ENCODE data around the gene PON2. TPM values are rescaled to one million over a fixed set of nuclear protein-coding genes. Genes with fewer than 3 reads are reported as not detected.
"Not testable (repeated sequence)": the region's sequence is repeated elsewhere in the genome, so short reads cannot be mapped to it uniquely, and the experiment has no call there.

Gene PON2
- total RNA-seq, 1 experiment from 2014 or later = 52.6 TPM

- no peak for DNase-seq (ENCODE audit: low read depth)
Observed at GRCh38 chr7:95405208-95405607, 29.6 kb downstream of the PON2 start.

- no peak for DNase-seq (ENCODE audit: low read depth)
Observed at GRCh38 chr7:95404316-95404865, 30.4 kb downstream of the PON2 start.

GRCh38 chr7:95398155-95398940 lies 36.5 kb downstream of the PON2 start:
- no peak for DNase-seq (ENCODE audit: low read depth)

GRCh38 chr7:95397381-95397780 lies 37.4 kb downstream of the PON2 start:
- no peak for DNase-seq (ENCODE audit: low read depth)

- DNase-seq (ENCODE audit: low read depth) = no peak
Observed at GRCh38 chr7:95396136-95397032, 38.4 kb downstream of the PON2 start, which contains the start of gene PON3. TSS of gene PON3 (minus strand) at chr7:95396375. CDS start at chr7:95396350, 25 bp downstream.

GRCh38 chr7:95395755-95396135 lies 39.1 kb downstream of the PON2 start:
- no peak for DNase-seq (ENCODE audit: low read depth)

- no peak for DNase-seq (ENCODE audit: low read depth)
Observed at GRCh38 chr7:95394370-95394769, 40.5 kb downstream of the PON2 start.

GRCh38 chr7:95391761-95392160 lies 43.1 kb downstream of the PON2 start:
- DNase-seq (ENCODE audit: low read depth) = no peak

- DNase-seq (ENCODE audit: low read depth) = no peak
Observed at GRCh38 chr7:95389516-95389915, 45.3 kb downstream of the PON2 start.

- not testable (repeated sequence) for DNase-seq (ENCODE audit: low read depth)
Observed at GRCh38 chr7:95379457-95379856, 55.4 kb downstream of the PON2 start.

GRCh38 chr7:95376632-95377400 lies 58.0 kb downstream of the PON2 start:
- peak; percentile 38 for DNase-seq (ENCODE audit: low read depth)

GRCh38 chr7:95375591-95376257 lies 59.1 kb downstream of the PON2 start:
- DNase-seq (ENCODE audit: low read depth) = no peak

GRCh38 chr7:95373323-95373722 lies 61.5 kb downstream of the PON2 start:
- DNase-seq (ENCODE audit: low read depth) = no peak

- no peak for DNase-seq (ENCODE audit: low read depth)
Observed at GRCh38 chr7:95368235-95368634, 66.6 kb downstream of the PON2 start.

GRCh38 chr7:95367606-95368005 lies 67.2 kb downstream of the PON2 start:
- no peak for DNase-seq (ENCODE audit: low read depth)

GRCh38 chr7:95365151-95365550 lies 69.7 kb downstream of the PON2 start:
- peak; percentile 68 for DNase-seq (ENCODE audit: low read depth)

- DNase-seq (ENCODE audit: low read depth) = no peak
Observed at GRCh38 chr7:95357623-95358022, 77.2 kb downstream of the PON2 start.

Data from Daoy (cell line).